GM19468 (cell line): ENCODE measurements around the gene FAN1.
"Not testable (repeated sequence)": the region's sequence is repeated elsewhere in the genome, so short reads cannot be mapped to it uniquely, and the experiment has no call there.

ENCODE experiments used
- ATAC-seq: cut with Tn5 transposase; IDR thresholded peaks from one replicate; pipeline ENCODE4 v1.9.1; 2021; ENCODE audit warnings: mild to moderate bottlenecking, moderate library complexity, moderate number of reproducible peaks; ENCODE audit not compliant: unreplicated experiment; ENCODE audit errors: extremely low read depth

The FAN1 gene

DNA sequence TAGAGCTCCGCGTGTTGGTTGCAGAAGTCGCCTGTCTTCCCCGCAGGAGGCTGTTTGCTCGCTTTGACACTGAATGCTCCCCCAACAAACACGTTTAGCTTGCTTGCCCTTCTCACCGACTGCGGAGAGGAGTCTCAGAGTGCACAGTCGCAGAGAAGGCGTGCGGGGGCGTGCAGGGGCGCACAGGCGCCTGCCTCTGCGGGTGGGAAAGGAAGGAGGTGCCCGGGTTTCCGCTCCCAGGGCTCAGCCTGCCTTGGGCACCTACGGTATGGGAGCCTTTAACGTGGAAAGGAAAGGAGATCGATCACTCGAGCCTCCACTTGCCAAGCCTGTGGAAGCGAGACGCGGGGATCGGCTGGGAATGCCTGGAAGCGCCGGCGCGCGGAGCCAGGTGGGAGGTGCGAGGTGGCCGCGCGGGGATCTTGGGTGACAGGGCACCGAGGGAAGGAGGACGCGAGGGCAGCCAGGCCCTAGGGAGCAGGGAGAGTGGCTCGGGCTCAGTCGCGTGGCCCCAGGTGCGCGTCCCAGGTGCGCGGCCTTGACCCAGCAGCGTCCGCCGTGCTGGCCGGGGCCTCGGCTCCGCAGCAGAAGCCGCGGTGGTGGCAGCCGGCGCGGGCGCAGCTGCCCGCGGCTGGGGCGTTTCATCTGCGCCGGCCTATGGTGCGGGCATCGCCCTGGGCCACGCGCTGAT is at the start of gene FAN1:
Gene FAN1, plus strand, starts transcription at position 419 of the 691 bp plus-strand sequence. CDS start 749 bp downstream, outside the sequence.
- ATAC-seq = peak; percentile 83

DNA sequence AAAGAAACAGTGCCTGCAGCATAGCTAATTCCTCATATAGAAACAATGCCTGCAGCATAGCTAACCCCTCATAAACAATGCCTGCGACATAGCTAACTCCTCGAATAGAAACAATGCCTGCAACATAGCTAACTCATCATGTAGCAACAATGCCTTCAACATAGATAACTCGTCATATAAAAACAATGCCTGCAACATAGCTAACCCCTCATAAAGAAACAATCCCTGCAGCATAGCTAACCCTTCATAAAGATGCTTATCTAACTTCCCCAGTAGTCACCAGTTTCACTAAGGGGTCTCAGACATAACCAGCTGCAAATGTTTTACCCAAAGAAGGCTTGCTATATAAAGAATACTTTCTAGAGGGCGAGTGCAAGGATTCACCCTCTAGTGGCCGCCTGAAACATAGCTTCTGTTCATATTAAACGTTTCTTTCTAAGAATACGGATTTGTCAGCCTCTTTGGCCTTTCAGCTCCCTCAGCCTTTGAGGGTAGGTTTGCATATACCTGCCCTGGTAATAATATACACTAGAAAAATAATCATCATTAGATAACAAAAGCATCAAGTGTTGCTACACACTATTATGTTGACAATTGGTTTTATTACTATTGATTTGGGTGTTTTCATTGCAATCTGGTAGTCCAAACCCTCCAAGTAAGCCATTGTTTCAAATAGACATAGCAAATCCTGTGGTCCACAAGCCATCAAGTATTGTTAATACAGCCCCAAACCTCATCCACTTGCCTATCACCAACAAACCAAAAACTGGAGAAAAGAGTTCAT is 44.4 kb upstream of the FAN1 start:
- no peak for ATAC-seq

DNA sequence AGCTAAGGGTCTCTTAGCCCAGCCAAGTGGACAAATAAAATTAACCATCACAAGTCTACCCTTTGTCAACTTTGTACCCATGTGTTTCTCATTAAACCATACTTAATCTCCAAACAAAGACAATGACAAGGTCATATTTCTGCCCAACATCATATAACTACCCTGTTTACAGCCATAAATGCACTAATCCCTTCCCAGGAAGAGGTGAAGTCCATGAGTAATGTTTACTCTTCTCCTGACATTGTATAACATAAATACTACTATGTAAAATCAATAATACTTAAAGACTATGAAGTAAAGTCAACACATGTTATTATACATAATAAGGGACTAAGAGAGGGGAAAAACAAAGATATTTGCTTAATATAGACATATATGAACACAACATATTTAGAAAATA is 38.5 kb upstream of the FAN1 start:
- ATAC-seq = no peak

DNA sequence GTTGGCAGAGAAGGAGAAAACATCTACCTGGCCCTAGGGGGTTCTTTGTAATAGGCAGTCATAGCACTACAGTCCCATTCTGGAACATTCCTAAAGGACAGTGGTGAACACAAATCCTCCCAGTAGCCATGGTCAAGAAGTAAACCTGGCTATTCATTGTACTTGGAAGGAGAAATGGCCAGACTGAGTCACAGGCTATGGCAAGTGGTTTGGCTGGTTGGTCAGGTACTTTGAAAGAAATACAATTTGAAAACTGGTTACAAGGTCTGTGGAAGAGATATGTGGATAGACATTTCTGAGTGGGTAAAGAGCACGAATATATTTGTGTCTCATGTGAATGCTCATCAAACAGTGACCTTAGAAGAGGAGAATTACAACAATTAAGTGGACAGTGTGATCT is 33.0 kb upstream of the FAN1 start:
- no peak for ATAC-seq

DNA sequence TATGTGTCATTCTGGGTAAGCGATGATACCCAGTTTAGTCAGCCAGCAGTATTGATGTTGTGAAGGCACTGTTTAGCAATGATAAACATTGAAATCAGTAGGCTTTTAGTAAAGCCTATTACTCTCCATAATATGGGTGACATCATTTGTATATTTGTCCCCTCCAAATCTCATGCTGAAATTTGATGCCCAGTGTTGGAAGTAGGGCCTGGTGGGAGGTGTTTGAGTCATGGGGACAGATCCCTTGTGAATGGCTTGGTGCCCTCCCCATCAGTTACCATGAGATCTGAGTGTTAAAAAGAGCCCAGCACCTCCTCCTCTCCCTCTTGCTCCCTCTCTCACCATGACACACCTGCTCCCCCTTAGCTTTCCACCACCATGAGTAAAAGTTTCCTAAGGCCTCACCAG is 31.4 kb upstream of the FAN1 start:
- ATAC-seq = no peak

DNA sequence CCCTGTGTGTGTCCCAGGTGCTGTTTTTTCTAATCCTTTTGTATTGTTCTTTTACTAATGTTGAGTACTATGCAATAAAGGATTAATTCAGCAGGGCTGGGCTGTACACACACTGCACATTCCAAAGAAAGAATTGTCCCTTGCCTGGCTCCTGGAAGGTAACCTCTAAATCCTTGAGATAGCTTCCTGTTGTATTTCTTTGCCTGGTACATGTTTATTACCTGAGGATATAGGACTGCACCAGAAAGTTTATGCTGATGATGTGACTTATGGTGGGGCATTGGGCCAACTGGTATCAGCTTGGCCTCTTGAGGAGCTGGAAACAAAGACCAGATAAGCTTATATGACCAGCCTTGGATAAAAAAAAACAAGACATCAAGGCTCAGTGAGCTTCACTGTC is 26.6 kb upstream of the FAN1 start:
- no peak for ATAC-seq

DNA sequence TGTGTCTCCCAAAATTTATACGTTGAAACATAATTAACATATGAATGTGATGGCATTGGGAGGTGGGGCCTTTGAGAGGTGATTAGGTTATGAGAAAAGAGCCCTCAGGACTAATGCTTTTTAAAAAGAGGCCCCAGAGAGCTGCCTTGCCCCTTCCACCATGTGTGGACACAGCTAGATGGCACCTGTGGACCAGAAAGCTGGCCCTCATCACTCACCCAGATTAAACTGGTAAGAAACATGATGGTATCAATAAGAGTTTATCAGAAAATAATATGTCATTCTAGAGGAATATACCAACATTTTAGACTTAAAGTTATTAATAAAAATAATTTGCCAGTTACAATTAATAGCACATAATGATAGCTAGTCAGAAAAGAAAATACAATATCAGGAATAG is 25.2 kb upstream of the FAN1 start:
- ATAC-seq = no peak

DNA sequence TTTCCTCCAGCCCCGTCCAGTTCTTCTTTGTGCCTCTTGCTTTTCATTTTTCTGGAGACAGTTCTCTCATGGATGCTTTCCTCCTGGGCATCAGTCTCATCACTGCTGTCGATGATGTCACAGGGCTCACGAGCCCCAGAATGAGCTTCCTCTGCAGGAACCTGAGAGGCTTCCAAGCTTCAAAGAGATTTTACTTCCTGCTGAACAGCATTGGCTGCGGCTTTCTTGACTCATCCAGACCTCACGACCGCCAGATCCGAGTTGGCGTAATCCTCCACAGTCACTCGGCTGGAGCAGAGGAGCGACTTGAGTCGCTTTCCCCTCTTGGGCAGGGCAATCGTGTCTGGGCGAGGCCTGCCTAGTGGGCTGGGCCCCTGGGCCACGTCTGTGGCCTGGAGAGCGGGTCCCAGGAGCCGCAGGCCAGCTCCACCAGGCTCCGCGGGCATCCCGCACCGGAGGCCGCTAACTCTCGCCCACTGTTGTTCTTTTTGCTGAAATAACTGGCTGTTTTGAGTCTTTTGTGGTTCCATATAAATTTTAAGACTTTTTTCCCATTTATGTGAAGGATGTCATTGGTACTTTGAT is 20.8 kb upstream of the FAN1 start:
- no peak for ATAC-seq

DNA sequence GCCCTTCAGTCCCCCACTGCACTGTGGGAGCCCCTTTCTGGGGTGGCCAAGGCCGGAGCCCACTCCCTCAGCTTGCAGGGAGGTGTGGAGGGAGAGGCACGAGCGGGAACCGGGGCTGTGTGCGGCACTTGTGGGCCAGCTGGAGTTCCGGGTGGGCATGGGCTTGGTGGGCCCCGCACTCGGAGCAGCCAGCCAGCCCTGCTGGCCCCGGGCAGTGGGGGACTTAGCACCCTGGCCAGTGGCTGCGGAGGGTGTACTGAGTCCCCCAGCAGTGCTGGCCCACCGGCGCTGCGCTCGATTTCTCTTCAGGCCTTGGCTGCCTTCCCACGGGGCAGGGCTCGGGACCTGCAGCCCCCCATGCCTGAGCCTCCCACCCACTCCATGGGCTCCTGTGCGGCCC is 20.0 kb upstream of the FAN1 start:
- ATAC-seq = not testable (repeated sequence)

DNA sequence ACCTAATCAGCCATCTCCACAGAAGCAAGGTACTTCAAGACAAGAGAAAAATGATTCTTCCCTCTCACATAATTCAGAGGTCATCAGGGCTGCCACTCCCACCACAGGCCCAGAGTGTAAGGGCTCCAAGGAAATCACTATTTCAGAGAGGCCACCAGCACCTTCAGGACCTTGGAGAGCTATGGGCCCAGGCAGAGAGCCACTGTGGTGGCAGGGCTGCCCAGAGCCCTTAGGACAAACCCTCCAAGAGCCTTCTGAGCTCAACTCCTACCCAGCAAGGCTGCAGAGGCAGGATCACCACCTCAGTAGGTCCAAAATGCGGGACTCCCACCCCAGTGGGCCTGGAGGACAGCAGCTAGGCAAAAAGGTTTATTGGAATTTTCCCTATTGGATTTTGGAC is 17.9 kb upstream of the FAN1 start:
- no peak for ATAC-seq

DNA sequence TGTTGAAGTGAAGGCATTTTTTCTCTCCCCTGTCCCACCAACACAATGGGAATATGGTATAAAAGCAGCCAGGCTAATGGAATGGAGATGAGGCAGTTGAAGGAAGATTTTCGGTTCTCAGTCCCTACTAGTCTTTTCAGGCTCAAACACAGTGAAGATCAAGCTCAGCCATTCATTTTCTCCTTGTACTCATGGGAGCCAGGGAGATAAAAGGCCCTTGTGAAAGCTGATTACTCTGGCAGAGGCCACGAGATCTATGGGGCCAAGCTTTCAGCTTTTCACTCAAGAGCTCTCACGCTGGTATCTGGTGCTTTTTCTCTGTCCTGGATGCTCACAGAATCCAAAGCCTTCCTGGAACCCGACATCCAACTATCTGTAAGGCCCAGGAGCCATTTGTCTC is 14.5 kb upstream of the FAN1 start:
- ATAC-seq = no peak

DNA sequence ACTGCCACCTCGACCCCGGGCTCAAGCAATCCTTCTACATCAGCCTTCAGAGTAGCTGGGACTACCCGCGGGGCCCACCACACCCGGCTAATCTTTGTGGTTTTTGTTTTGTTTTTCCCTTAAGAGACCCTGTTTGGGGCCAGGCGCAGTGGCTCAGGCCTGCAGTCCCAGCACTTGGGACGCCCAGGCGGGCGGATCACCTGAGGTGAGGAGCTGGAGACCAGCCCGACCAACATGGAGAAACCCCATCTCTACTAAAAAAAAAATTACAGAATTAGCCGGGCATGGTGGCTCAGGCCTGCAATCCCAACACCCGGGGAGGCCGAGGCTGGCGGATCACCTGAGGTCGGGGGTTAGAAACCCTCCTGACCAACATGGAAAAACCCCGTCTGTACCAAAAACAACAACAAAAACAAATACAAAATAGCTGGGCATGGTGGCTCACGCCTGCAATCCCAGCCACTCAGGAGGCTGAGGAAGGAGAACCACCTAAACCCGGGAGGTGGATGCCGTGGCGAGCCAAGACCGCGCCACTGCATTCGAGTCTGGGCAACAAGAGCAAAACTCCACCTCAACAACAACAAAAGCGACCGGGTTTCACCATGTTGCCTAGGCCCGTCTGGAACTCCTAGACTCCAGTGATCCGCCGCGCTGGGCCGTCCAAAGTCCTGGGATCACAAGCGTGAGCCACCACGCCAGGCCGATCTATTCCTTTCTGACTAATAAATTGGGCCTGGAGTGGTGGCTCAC is 8.1 kb upstream of the FAN1 start:
- no peak for ATAC-seq

DNA sequence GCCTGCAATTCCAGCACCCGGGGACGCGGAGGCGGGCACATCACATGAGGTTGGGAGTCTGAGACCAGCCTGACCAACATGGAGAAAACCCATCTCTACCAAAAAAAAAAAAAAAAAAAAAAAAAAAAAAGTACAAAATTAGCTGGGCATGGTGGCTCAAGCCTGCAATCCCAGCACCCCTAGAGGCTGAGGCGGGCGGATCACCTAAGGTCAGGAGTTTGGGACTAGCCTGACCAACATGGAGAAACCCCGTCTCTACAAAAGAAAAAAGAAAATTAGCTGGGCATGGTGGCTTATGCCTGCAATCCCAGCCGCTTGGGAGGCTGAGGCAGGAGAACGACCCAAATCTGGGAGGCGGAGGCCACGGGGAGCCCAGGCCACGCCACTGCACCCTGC is 7.5 kb upstream of the FAN1 start:
- ATAC-seq = no peak

DNA sequence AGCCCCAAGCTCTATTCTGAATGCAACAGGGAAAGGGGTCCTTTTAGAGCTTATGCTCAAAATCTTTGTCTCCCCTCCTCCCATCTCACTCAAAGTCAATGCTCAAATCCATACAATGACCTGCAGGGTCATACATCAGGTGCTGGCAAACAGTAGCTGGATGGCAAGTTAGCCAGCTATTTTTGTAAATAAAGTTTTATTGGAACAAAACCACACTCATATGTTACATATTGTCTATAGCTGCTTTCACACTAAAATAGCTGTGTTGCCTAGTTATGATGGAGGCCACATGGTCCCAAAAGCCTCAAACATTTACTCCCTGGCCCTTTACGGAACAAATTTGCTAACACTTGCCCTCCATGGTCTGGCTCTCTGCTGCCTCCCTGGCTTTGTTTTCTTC is 1.8 kb upstream of the FAN1 start:
- ATAC-seq = no peak

DNA sequence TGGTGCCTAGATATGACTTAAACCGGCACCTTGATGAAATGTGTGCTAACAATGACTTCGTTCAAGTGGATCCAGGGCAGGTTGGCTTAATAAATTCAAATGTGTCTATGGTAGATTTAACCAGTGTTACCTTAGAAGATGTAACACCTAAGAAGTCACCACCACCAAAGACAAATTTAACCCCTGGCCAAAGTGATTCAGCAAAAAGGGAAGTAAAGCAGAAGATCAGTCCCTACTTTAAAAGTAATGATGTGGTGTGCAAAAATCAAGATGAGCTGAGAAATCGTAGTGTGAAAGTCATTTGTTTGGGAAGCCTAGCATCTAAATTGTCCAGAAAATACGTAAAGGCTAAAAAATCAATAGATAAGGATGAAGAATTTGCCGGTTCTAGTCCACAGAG is 1.1 kb downstream of the FAN1 start:
- no peak for ATAC-seq

DNA sequence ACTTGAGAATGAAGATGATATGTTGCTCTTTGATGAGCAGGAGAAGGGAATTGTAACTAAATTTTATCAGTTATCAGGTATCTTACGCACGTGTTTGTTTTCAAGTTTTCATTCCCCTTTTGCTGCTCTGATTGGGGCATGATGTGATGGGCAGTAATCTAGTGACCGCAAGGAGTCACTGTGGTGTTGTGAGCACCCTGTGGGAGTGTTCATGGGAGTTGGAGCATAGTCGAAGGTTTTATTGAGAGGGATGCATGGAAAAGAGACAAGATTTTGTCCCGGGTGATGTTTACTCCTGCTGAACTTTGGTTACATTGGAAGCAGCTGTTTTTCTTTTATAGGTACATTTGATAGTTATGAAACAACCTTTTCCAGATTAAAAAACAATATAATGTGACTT is 2.1 kb downstream of the FAN1 start:
- ATAC-seq = no peak

DNA sequence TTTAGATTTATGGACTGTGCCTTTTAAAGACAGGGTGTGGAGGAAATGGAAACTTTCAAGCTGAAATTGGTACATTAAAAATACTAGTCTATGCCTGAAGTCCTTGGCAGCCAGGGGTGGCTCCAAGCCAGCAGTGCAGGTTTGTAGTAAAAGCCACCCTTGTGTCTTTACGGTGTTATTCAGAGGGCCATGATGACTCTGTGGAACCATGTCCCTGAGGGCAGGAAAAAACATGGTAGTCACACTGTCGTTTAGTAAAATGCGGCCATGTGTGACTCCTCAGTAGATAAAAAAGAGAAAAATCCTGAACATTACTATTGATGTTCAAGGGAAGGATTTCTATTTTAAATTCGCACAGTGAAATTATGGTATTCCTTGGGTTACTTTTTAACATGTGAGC is 2.7 kb downstream of the FAN1 start:
- no peak for ATAC-seq

DNA sequence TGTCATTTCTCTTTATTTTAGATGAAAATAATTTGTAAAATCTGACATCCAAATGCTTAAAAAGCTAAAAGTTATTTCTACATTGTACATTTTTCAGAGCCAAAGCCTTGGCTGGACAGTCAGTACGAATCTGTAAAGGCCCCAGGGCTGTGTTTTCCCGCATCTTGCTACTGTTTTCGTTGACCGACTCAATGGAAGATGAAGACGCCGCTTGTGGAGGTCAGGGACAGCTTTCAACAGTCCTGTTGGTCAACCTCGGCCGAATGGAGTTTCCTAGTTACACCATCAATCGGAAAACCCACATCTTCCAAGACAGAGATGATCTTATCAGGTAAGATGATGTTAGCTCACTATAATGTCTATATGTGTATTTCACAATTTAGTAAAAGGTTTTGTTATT is 10.0 kb downstream of the FAN1 start:
- no peak for ATAC-seq

DNA sequence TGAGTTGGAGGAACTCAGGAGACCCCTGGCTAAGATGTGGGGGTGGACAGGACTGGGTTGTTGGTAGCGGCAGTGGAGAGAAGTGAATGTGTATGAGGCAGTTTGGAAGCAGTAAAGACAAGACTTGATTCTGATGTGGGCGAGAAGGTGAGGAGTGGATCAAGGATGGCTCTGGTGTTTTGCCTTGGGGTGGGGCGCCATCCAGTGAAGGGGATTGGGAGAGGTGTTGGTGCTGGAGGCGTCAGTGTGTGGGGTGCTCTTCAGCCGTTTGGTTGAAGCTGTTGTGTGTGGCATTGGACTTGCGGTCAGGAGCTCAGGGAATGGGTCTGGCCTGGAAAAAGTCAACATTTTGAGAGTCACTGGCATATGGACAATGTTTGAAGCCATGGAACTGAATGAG is 13.3 kb downstream of the FAN1 start:
- no peak for ATAC-seq

DNA sequence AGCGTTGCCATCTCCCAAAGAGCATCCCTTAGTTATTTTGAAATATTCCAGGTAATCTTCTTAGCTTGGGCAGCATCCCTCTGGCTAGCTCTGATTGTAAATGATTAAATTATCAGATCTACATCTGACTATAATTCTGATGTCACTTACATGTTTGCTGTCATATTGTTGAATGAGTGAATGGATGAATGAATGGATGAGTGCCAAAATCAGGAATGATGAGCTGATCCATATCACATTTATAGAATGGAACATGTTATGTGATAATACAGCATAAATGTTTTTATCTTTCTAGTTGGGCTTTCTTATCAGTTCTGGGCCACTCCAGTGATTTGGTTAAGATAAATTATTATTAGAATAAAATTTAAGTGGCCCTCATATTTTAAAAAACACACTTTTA is 14.0 kb downstream of the FAN1 start:
- no peak for ATAC-seq

DNA sequence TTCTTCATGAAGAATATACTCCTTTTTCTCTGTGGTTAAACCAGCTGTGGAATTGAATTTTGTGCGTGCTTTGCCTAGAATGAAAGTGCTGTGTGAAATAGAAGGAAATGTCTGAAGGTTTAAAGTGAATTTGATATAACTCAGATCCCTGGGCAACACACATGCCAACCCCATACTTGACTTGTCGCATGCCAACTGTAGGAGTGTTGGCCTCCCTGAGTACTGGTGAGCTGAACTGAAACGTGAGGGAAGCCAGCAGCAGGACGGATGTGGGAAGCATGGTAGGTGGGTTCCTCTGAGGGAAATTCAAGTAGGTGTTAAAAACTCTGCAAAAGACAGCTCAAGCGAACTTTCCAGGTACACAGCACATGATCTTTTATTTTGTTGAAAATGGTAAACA is 14.7 kb downstream of the FAN1 start:
- no peak for ATAC-seq
